Progenitor cell of endocrine pancreas (in vitro differentiated cells): Measurements from ENCODE around the gene BAHD1. TPM values are rescaled to one million over a fixed set of nuclear protein-coding genes. Genes with fewer than 3 reads are reported as not detected.

Source experiments
- DNase-seq: peaks from one replicate; pipeline ENCODE4 v3.0.0; 2021; ENCODE audit warnings: low spot score; ENCODE audit not compliant: unreplicated experiment
- H3K27ac Mint-ChIP-seq: 2 replicates; pipeline ENCODE4 v1.8.0; 2021; ENCODE audit warnings: mild to moderate bottlenecking, moderate library complexity, mixed read lengths
- H3K27me3 Mint-ChIP-seq: 2 replicates; pipeline ENCODE4 v1.8.0; 2021; ENCODE audit warnings: mixed read lengths
- H3K36me3 Mint-ChIP-seq: 2 replicates; pipeline ENCODE4 v1.8.0; 2022; ENCODE audit warnings: mixed read lengths; ENCODE audit not compliant: insufficient read depth
- H3K4me1 Mint-ChIP-seq: 2 replicates; pipeline ENCODE4 v1.8.0; 2021; ENCODE audit warnings: low read depth, mixed read lengths
- H3K4me3 Mint-ChIP-seq: 2 replicates; pipeline ENCODE4 v1.8.0; 2021; ENCODE audit warnings: low read depth, mild to moderate bottlenecking, moderate library complexity, mixed read lengths
- H3K9me3 Mint-ChIP-seq: 2 replicates; pipeline ENCODE4 v1.8.0; 2021; ENCODE audit warnings: low read depth, mixed read lengths
- long read RNA-seq: library from polyadenylated mRNA; unstranded; transcript quantifications from one replicate; pipeline ENCODE4 v2.0.0, GENCODE V29; 2020
- total RNA-seq: library from RNA; stranded (reverse); gene quantifications from 2 replicates; pipeline ENCODE4 v1.2.1, GENCODE V29; 2021
- TF ChIP-seq, protein P1 (sequence below): fragments of 200-600 bp; sonication (generic); IDR thresholded peaks from one replicate; pipeline ENCODE4 v1.5.0; 2021; ENCODE audit warnings: antibody characterized with exemption, mild to moderate bottlenecking; ENCODE audit not compliant: unreplicated experiment

BAHD1 gene
- 24.1 and 24.3 TPM in 2 replicates for total RNA-seq
- long read RNA-seq, partial matches to known transcripts, result 0 of 5 reads
- long read RNA-seq, other reads (novel, unspliced or antisense), result 5 of 5 reads

DNA sequence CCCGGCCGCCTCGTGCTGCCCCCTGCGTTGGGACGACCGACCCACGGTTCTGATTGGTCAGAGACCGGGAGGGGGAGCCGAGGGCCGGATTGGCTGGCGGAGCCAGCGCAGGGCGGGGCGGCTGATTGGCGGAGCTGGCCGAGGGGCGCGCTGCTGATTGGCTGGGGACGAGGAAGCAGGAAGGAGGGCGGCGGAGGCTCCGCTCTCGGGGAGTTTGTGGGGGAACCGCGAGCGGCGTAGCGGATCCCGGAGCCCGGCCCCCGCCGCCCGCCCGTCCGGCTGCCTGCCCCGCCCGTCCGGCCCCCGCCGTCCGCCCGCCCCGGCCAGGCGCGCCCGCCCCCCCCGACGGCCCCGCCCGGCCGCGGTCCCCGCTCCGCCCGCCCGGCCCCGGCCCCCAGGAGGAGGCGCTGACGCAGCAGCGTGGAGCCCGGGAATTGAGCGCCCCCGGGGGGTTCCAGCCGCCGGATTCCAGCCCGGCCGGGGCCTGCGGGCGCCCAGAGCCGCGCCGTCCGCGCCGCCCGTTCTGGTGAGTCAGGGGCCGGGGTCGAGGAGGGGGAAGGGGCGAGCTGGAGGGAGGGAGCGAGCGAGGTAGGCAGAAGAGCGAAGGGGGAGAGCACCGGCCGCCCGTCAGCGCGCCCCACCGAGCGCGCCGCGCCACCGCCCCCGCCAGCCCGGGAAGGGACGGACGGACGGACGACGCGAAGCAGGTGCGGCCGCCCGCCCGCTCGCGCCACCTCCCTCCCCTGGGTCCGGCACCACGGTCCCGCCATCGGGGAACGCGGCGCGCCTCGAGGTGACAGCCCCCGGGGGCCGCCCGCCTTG is at the start of gene BAHD1:
Gene BAHD1, plus strand, starts transcription at position 211 of the 822 bp plus-strand sequence. CDS start 17,512 bp downstream, outside the sequence.
- TF ChIP-seq, protein P1, sequence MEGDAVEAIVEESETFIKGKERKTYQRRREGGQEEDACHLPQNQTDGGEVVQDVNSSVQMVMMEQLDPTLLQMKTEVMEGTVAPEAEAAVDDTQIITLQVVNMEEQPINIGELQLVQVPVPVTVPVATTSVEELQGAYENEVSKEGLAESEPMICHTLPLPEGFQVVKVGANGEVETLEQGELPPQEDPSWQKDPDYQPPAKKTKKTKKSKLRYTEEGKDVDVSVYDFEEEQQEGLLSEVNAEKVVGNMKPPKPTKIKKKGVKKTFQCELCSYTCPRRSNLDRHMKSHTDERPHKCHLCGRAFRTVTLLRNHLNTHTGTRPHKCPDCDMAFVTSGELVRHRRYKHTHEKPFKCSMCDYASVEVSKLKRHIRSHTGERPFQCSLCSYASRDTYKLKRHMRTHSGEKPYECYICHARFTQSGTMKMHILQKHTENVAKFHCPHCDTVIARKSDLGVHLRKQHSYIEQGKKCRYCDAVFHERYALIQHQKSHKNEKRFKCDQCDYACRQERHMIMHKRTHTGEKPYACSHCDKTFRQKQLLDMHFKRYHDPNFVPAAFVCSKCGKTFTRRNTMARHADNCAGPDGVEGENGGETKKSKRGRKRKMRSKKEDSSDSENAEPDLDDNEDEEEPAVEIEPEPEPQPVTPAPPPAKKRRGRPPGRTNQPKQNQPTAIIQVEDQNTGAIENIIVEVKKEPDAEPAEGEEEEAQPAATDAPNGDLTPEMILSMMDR, result no peak
- peaks cover 28% of the 10 kb centered on the region for H3K4me1 Mint-ChIP-seq
- no peaks in the 10 kb centered on the region for H3K9me3 Mint-ChIP-seq
- DNase-seq, result peak; percentile 94
- no peaks in the 10 kb centered on the region for H3K36me3 Mint-ChIP-seq
- peak within 1 kb of the TSS; percentile 88 for H3K4me3 Mint-ChIP-seq
- H3K27me3 Mint-ChIP-seq, result peaks cover 51% of the 10 kb centered on the region
- peak within 1 kb of the TSS; percentile 89 for H3K27ac Mint-ChIP-seq

DNA sequence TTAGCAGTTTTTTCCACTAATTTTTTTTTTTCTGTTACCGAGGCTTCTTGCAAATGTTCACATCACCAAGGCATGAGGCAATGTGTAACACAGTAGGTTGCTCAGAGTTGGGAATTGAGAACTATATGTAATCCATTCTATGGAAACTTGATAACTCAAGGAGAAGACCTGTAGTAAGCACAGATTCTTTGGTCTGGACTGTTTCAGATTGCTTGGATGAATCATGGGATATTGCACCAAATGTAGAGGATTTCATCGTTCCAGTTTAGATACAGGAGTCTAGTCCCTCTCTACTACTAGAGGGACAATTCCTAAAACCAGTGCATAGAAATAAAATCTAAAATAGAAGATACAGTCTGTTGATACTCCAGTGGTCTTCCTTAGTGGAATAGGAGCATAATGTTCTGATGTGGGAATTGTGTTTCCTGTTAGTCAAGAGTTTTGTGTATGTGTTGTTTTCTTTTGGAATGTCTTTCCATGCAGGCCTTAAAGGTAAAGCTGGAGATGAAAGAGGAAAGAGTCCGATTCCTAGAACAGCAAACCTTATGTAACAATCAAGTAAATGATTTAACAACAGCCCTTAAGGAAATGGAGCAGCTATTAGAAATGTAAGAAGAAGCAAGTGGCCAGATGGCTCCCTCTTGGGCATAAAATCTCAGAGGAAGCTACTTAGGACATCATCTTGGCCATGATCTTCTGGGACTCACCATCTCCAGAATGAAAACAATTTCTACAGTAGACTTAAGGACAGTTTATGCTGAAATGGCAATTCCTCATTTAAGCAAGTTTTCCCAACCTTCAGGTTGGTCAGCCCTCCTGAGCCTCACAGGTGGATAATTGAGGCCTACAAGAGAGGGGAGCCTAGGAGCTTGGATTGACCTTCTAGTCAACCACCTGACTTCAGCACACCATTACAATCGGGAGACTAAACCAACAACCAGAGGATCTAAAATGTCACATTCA is 47.5 kb upstream of the BAHD1 start:
- H3K27me3 Mint-ChIP-seq, result no peaks in the 10 kb centered on the region
- H3K4me1 Mint-ChIP-seq, result no peaks in the 10 kb centered on the region
- H3K36me3 Mint-ChIP-seq, result peaks cover 24% of the 10 kb centered on the region
- DNase-seq, result no peak
- H3K4me3 Mint-ChIP-seq, result no peak overlapping the region
- TF ChIP-seq, protein P1, result no peak
- no peak overlapping the region for H3K27ac Mint-ChIP-seq
- no peaks in the 10 kb centered on the region for H3K9me3 Mint-ChIP-seq

DNA sequence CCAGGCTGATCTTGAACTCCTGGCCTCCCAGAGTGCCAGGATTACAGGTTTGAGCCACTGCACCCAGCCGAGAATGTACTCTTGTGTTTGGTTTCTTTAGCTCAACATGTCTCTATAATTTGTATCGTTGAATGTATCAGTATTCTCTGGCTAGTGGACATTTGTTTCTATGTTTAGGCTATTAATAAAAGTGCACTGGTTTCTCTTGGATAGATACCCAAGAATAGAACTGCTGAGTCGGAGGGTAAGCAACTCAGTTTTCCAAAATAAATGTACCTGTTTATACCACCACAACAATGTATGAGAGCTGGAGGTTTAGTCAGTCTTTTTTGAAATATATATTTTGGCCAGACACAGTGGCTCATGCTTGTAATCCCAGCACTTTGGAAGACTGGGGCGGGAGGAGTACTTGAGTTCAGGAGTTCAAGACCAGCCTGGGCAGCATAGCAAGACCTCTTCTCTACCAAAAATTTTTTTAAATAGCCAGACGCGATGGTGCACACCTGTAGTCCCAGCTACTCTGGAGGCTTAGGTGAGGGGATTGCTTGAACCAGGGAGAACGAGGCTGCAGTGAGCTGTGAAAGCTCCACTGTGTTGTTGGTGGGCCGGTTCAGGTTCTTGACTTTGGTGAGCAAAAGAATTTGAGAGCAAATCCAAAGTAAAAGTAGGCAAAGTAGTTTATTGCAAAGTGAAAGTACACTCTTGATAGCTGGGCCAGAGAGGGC is 42.9 kb upstream of the BAHD1 start:
- Mint-ChIP-seq H3K4me1 (no peaks in the 10 kb centered on the region), H3K4me3 (no peak overlapping the region), H3K27me3 (no peaks in the 10 kb centered on the region), H3K9me3 (no peaks in the 10 kb centered on the region), H3K27ac (no peak overlapping the region), H3K36me3 (peaks cover 8% of the 10 kb centered on the region)
- no peak for DNase-seq
- TF ChIP-seq, protein P1, result no peak

DNA sequence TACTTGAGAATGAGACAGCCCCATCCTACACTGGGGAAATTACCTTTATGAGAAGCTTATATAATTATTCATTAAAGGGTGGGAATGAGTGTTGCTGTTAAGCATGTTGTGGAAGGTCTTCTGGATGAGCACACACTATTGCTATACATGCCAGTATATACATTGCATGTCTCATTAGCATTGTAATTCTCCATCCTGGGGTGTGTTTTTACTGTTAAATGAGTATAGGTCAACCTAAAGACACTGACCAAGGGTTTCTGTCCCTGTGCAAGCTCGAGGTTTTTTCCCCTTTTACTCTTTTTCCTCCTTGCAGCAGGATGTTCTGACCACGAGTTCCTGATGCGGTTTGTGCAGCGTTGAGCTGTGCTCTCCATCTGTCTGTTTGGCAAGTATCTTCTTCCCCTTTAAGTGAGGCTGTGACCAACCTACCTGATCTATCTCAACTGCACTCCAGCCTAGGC is 42.3 kb upstream of the BAHD1 start:
- TF ChIP-seq, protein P1, result no peak
- Mint-ChIP-seq H3K27ac (no peak overlapping the region), H3K36me3 (peaks cover 6% of the 10 kb centered on the region), H3K27me3 (no peaks in the 10 kb centered on the region), H3K9me3 (no peaks in the 10 kb centered on the region), H3K4me1 (no peaks in the 10 kb centered on the region), H3K4me3 (no peak overlapping the region)
- DNase-seq, result no peak
